Lower lobe of right lung (tissue), 2 donors: Measurements from ENCODE around the gene NDRG4. TPM values are rescaled to one million over a fixed set of nuclear protein-coding genes. Genes with fewer than 3 reads are reported as not detected.

Experiments used
- ATAC-seq, 2 donors: fragments of 200-7000 bp; cut with Tn5 transposase; one replicate each; pipeline ENCODE4 v1.9.1; 2020 to 2022; ENCODE audit warnings: mild to moderate bottlenecking in 2 of 2, moderate library complexity in 2 of 2
- DNase-seq: peaks from one replicate; pipeline ENCODE4 v3.0.0-alpha.2; 2020
- H3K27ac ChIP-seq: fragments of 200-600 bp; one replicate; pipeline ENCODE4 v1.8.0; 2022
- H3K27me3 ChIP-seq: fragments of 200-600 bp; one replicate; pipeline ENCODE4 v1.8.0; 2022; ENCODE audit warnings: low read depth
- H3K36me3 ChIP-seq: fragments of 200-600 bp; one replicate; pipeline ENCODE4 v1.8.0; 2022; ENCODE audit warnings: mild to moderate bottlenecking
- H3K4me1 ChIP-seq: fragments of 200-600 bp; one replicate; pipeline ENCODE4 v1.8.0; 2022
- H3K4me3 ChIP-seq: fragments of 200-600 bp; one replicate; pipeline ENCODE4 v1.8.0; 2022; ENCODE audit warnings: mild to moderate bottlenecking
- H3K9me3 ChIP-seq: fragments of 200-600 bp; one replicate; pipeline ENCODE4 v1.8.0; 2022
- CTCF ChIP-seq: fragments of 200-600 bp; IDR thresholded peaks from one replicate; pipeline ENCODE4 v1.8.0; 2022; ENCODE audit warnings: antibody characterized with exemption, mild to moderate bottlenecking
- intact Hi-C: fragments of 100-400 bp; cut with DNase I; formaldehyde crosslinking; loops from one replicate; pipeline ENCODE4 v1.11.0; 2022
- total RNA-seq: library from RNA; stranded (reverse); fragmentation: NEBNext Ultra II Directional; extraction: Animal tissue kit (Norgen Biotek cat#: 25700); gene quantifications from one replicate; pipeline ENCODE4 v1.2.1, GENCODE V29; 2021
- donor health status: DM: no; HTN: yes; CAD: no; lungs with severe emphysema.

Gene NDRG4
- total RNA-seq, 1 donor from 2014 or later: 47.9 TPM

- peaks cover 5% of the 10 kb centered on the region for H3K4me1 ChIP-seq
- H3K4me3 ChIP-seq: no peak overlapping the region
- no peaks in the 10 kb centered on the region for H3K27me3 ChIP-seq
- no peaks in the 10 kb centered on the region for H3K9me3 ChIP-seq
- H3K36me3 ChIP-seq: no peaks in the 10 kb centered on the region
- no peak for TF ChIP-seq CTCF
- DNase-seq (no peak), ATAC-seq (no peak)
- no peak overlapping the region for H3K27ac ChIP-seq
- intact Hi-C loops: no loop called here
Observed at GRCh38 chr16:58454178-58454577, 45.8 kb upstream of the NDRG4 start.

- Histone ChIP-seq H3K27ac (no peak overlapping the region), H3K4me3 (no peak overlapping the region), H3K27me3 (no peaks in the 10 kb centered on the region), H3K36me3 (no peaks in the 10 kb centered on the region), H3K4me1 (peaks cover 5% of the 10 kb centered on the region), H3K9me3 (no peaks in the 10 kb centered on the region)
- no peak for DNase-seq
- intact Hi-C loops: no loop called here
- no peak for ATAC-seq
- TF ChIP-seq CTCF: no peak
Observed at GRCh38 chr16:58454856-58455255, 45.1 kb upstream of the NDRG4 start.

GRCh38 chr16:58455750-58456149, 44.2 kb upstream of the NDRG4 start:
- DNase-seq (no peak), ATAC-seq (peak; percentile 13 to 35)
- no peaks in the 10 kb centered on the region for H3K9me3 ChIP-seq
- intact Hi-C loops: no loop called here
- no peak overlapping the region for H3K27ac ChIP-seq
- H3K27me3 ChIP-seq: no peaks in the 10 kb centered on the region
- no peak overlapping the region for H3K4me3 ChIP-seq
- no peak for TF ChIP-seq CTCF
- H3K4me1 ChIP-seq: peaks cover 5% of the 10 kb centered on the region
- H3K36me3 ChIP-seq: no peaks in the 10 kb centered on the region

GRCh38 chr16:58456193-58456592, 43.8 kb upstream of the NDRG4 start:
- peaks cover 2% of the 10 kb centered on the region for H3K27me3 ChIP-seq
- TF ChIP-seq CTCF: no peak
- DNase-seq (no peak), ATAC-seq (peak in 1 of 2 donors; percentile 51)
- H3K9me3 ChIP-seq: no peaks in the 10 kb centered on the region
- no peak overlapping the region for H3K4me3 ChIP-seq
- H3K4me1 ChIP-seq: peaks cover 5% of the 10 kb centered on the region
- no peaks in the 10 kb centered on the region for H3K36me3 ChIP-seq
- H3K27ac ChIP-seq: no peak overlapping the region
- intact Hi-C loops: no loop called here

GRCh38 chr16:58458606-58459343, 41.2 kb upstream of the NDRG4 start:
- no peak for TF ChIP-seq CTCF
- H3K36me3 ChIP-seq: no peaks in the 10 kb centered on the region
- ATAC-seq: no peak
- no peak for DNase-seq
- H3K4me3 ChIP-seq: no peak overlapping the region
- H3K27me3 ChIP-seq: peaks cover 18% of the 10 kb centered on the region
- intact Hi-C loops: no loop called here
- no peak overlapping the region for H3K27ac ChIP-seq
- peaks cover 5% of the 10 kb centered on the region for H3K4me1 ChIP-seq
- H3K9me3 ChIP-seq: no peaks in the 10 kb centered on the region
